GM21786 (cell line): Measurements from ENCODE around the gene RPLP2.

Source experiments
- ATAC-seq: cut with Tn5 transposase; IDR thresholded peaks from one replicate; pipeline ENCODE4 v1.9.1; 2021; ENCODE audit not compliant: unreplicated experiment

Gene RPLP2

GRCh38 chr11:846496-847098 is 36.8 kb downstream of the RPLP2 start:
- ATAC-seq, result no peak

GRCh38 chr11:847876-848275 is 38.1 kb downstream of the RPLP2 start:
- ATAC-seq, result no peak

GRCh38 chr11:848380-848931 is 38.7 kb downstream of the RPLP2 start:
- no peak for ATAC-seq

- ATAC-seq, result no peak
These were observed 39.5 kb downstream of the RPLP2 start for GRCh38 chr11:849104-849824.

- no peak for ATAC-seq
These were observed 40.4 kb downstream of the RPLP2 start for GRCh38 chr11:849951-850774.

- no peak for ATAC-seq
These were observed 41.3 kb downstream of the RPLP2 start for GRCh38 chr11:850775-851763.

- ATAC-seq, result no peak
These were observed 43.0 kb downstream of the RPLP2 start for GRCh38 chr11:852762-853161.

GRCh38 chr11:853682-854448 is 44.1 kb downstream of the RPLP2 start:
- no peak for ATAC-seq

- no peak for ATAC-seq
These were observed 45.0 kb downstream of the RPLP2 start for GRCh38 chr11:854601-855329.

GRCh38 chr11:855330-855674 is 45.5 kb downstream of the RPLP2 start:
- ATAC-seq, result no peak

GRCh38 chr11:855796-856195 is 46.0 kb downstream of the RPLP2 start:
- no peak for ATAC-seq

GRCh38 chr11:856397-856796 is 46.6 kb downstream of the RPLP2 start:
- no peak for ATAC-seq

- ATAC-seq, result no peak
These were observed 48.4 kb downstream of the RPLP2 start for GRCh38 chr11:858053-858761.

GRCh38 chr11:858762-859339 is 49.1 kb downstream of the RPLP2 start:
- no peak for ATAC-seq

GRCh38 chr11:859394-860131 is 49.8 kb downstream of the RPLP2 start:
- ATAC-seq, result no peak

- ATAC-seq, result no peak
These were observed 50.7 kb downstream of the RPLP2 start for GRCh38 chr11:860234-861104.

- ATAC-seq, result no peak
These were observed 51.3 kb downstream of the RPLP2 start for GRCh38 chr11:861105-861479.
